ENCODE measurements around the gene GIMAP1.

Gene GIMAP1

GRCh38 chr7:150756858-150757257 is 40.4 kb downstream of the GIMAP1 start:
- no CpG with 5 or more reads among the region's 1 CpG for WGBS (ENCODE audit: insufficient coverage)
- CTCF ChIA-PET = interaction anchor here (1.2 to 5.2 kb wide), 4 partner anchors 19 to 309 kb away, joined by 3 to 59 read pairs (median 5); partner anchors contain the start of gene GIMAP8
- POLR2A ChIA-PET = no interaction called here
- Histone ChIP-seq H3K4me1 (ENCODE audit: control extremely low read depth in 1 of 4, control insufficient read depth in 4 of 4, insufficient read depth in 4 of 4, low read length in 3 of 4) (peaks cover 0 to 45% (median 32%) of the 10 kb centered on the region in 4 experiments), H3K27ac (ENCODE audit: insufficient read depth in 1 of 2, low read depth in 1 of 2, low read length in 2 of 2, poor library complexity in 1 of 2, severe bottlenecking in 2 of 2) (no peak overlapping the region), H3K9me3 (ENCODE audit: control extremely low read depth in 1 of 5, control insufficient read depth in 4 of 5, insufficient read depth in 2 of 5, low read depth in 1 of 5, low read length in 4 of 5) (no peaks in the 10 kb centered on the region), H3K27me3 (replicated peaks in 2 of 5; ENCODE audit: control insufficient read depth in 4 of 5, insufficient read depth in 5 of 5, low read length in 4 of 5) (no peaks in the 10 kb centered on the region), H3K36me3 (ENCODE audit: control insufficient read depth in 4 of 4, insufficient read depth in 4 of 4, low read length in 3 of 4) (no peaks in the 10 kb centered on the region), H3K4me3 (ENCODE audit: control insufficient read depth in 1 of 7, extremely low read depth in 1 of 7, insufficient read depth in 4 of 7, low read depth in 2 of 7, low read length in 6 of 7) (no peak overlapping the region)
- peak; percentile 50 to 74 (median 74) for DNase-seq

GRCh38 chr7:150759479-150759878 is 43.1 kb downstream of the GIMAP1 start:
- CTCF ChIA-PET = interaction anchor here (0.7 to 2.2 kb wide), 4 partner anchors 12 to 314 kb away, joined by 3 to 14 read pairs (median 4); partner anchors contain the start of gene GIMAP8
- Histone ChIP-seq H3K4me3 (ENCODE audit: control insufficient read depth in 1 of 7, extremely low read depth in 1 of 7, insufficient read depth in 4 of 7, low read depth in 2 of 7, low read length in 6 of 7) (no peak overlapping the region), H3K27ac (ENCODE audit: insufficient read depth in 1 of 2, low read depth in 1 of 2, low read length in 2 of 2, poor library complexity in 1 of 2, severe bottlenecking in 2 of 2) (no peak overlapping the region), H3K9me3 (ENCODE audit: control extremely low read depth in 1 of 5, control insufficient read depth in 4 of 5, insufficient read depth in 2 of 5, low read depth in 1 of 5, low read length in 4 of 5) (no peaks in the 10 kb centered on the region), H3K27me3 (replicated peaks in 2 of 5; ENCODE audit: control insufficient read depth in 4 of 5, insufficient read depth in 5 of 5, low read length in 4 of 5) (no peaks in the 10 kb centered on the region), H3K36me3 (ENCODE audit: control insufficient read depth in 4 of 4, insufficient read depth in 4 of 4, low read length in 3 of 4) (no peaks in the 10 kb centered on the region), H3K4me1 (ENCODE audit: control extremely low read depth in 1 of 4, control insufficient read depth in 4 of 4, insufficient read depth in 4 of 4, low read length in 3 of 4) (peaks cover 0 to 26% (median 19%) of the 10 kb centered on the region in 4 experiments)
- DNase-seq = no peak
- POLR2A ChIA-PET = interaction anchor here (0.6 kb wide), 1 partner anchor 213 kb away, joined by 3 read pairs; no protein-coding TSS in a partner anchor
- WGBS (ENCODE audit: insufficient coverage) = no CpG with 5 or more reads among the region's 1 CpG

- H3K27me3 ChIP-seq (replicated peaks in 2 of 5; ENCODE audit: control insufficient read depth in 4 of 5, insufficient read depth in 5 of 5, low read length in 4 of 5) = no peaks in the 10 kb centered on the region
- H3K4me3 ChIP-seq (ENCODE audit: control insufficient read depth in 1 of 7, extremely low read depth in 1 of 7, insufficient read depth in 4 of 7, low read depth in 2 of 7, low read length in 6 of 7) = no peak overlapping the region
- DNase-seq = no peak
- ChIA-PET POLR2A (no interaction called here), CTCF (interaction anchor here (1.0 to 2.1 kb wide), 2 partner anchors 11 to 27 kb away, joined by 3 to 4 read pairs; no protein-coding TSS in a partner anchor)
- H3K9me3 ChIP-seq (ENCODE audit: control extremely low read depth in 1 of 5, control insufficient read depth in 4 of 5, insufficient read depth in 2 of 5, low read depth in 1 of 5, low read length in 4 of 5) = no peaks in the 10 kb centered on the region
- no peak overlapping the region for H3K27ac ChIP-seq (ENCODE audit: insufficient read depth in 1 of 2, low read depth in 1 of 2, low read length in 2 of 2, poor library complexity in 1 of 2, severe bottlenecking in 2 of 2)
- no peaks in the 10 kb centered on the region for H3K36me3 ChIP-seq (ENCODE audit: control insufficient read depth in 4 of 4, insufficient read depth in 4 of 4, low read length in 3 of 4)
- no peaks in the 10 kb centered on the region for H3K4me1 ChIP-seq (ENCODE audit: control extremely low read depth in 1 of 4, control insufficient read depth in 4 of 4, insufficient read depth in 4 of 4, low read length in 3 of 4)
These were observed 49.9 kb downstream of the GIMAP1 start for GRCh38 chr7:150766334-150766709.

GRCh38 chr7:150769768-150770167 is 53.4 kb downstream of the GIMAP1 start:
- no peak for DNase-seq
- 91% methylated on average over 3 of the region's 4 CpGs for WGBS (ENCODE audit: insufficient coverage)
- no peaks in the 10 kb centered on the region for H3K27me3 ChIP-seq (replicated peaks in 2 of 5; ENCODE audit: control insufficient read depth in 4 of 5, insufficient read depth in 5 of 5, low read length in 4 of 5)
- POLR2A ChIA-PET = no interaction called here
- no peak overlapping the region for H3K4me3 ChIP-seq (ENCODE audit: control insufficient read depth in 1 of 7, extremely low read depth in 1 of 7, insufficient read depth in 4 of 7, low read depth in 2 of 7, low read length in 6 of 7)
- H3K9me3 ChIP-seq (ENCODE audit: control extremely low read depth in 1 of 5, control insufficient read depth in 4 of 5, insufficient read depth in 2 of 5, low read depth in 1 of 5, low read length in 4 of 5) = peaks cover 0 to 4% (median 0%) of the 10 kb centered on the region in 5 experiments
- no peak overlapping the region for H3K27ac ChIP-seq (ENCODE audit: insufficient read depth in 1 of 2, low read depth in 1 of 2, low read length in 2 of 2, poor library complexity in 1 of 2, severe bottlenecking in 2 of 2)
- H3K4me1 ChIP-seq (ENCODE audit: control extremely low read depth in 1 of 4, control insufficient read depth in 4 of 4, insufficient read depth in 4 of 4, low read length in 3 of 4) = no peaks in the 10 kb centered on the region
- H3K36me3 ChIP-seq (ENCODE audit: control insufficient read depth in 4 of 4, insufficient read depth in 4 of 4, low read length in 3 of 4) = no peaks in the 10 kb centered on the region
- CTCF ChIA-PET = interaction anchor here (1.1 to 1.5 kb wide), 2 partner anchors 9 to 14 kb away, joined by 3 read pairs; no protein-coding TSS in a partner anchor

Data from common myeloid progenitor, CD34-positive (primary cell).